Endothelial cell (in vitro differentiated cells): ENCODE results near the gene SURF1. TPM values are rescaled to one million over a fixed set of nuclear protein-coding genes. Genes with fewer than 3 reads are reported as not detected.
"Not testable (repeated sequence)": the region's sequence is repeated elsewhere in the genome, so short reads cannot be mapped to it uniquely, and the experiment has no call there.

Experiments
- DNase-seq: peaks from one replicate; pipeline ENCODE4 v3.0.0; 2021; ENCODE audit warnings: low spot score
- H3K27ac Mint-ChIP-seq: one replicate; pipeline ENCODE4 v1.8.0; 2021; ENCODE audit warnings: mixed read lengths, inconsistent platforms; ENCODE audit not compliant: unreplicated experiment
- H3K27me3 Mint-ChIP-seq: one replicate; pipeline ENCODE4 v1.8.0; 2021; ENCODE audit warnings: mild to moderate bottlenecking, moderate library complexity, mixed read lengths, inconsistent platforms; ENCODE audit not compliant: unreplicated experiment
- H3K36me3 Mint-ChIP-seq: one replicate; pipeline ENCODE4 v1.8.0; 2021; ENCODE audit warnings: mild to moderate bottlenecking, low read depth, mixed read lengths, inconsistent platforms; ENCODE audit not compliant: unreplicated experiment
- H3K4me1 Mint-ChIP-seq: one replicate; pipeline ENCODE4 v1.8.0; 2021; ENCODE audit warnings: mild to moderate bottlenecking, mixed read lengths, inconsistent platforms; ENCODE audit not compliant: unreplicated experiment
- H3K4me3 Mint-ChIP-seq: one replicate; pipeline ENCODE4 v1.8.0; 2021; ENCODE audit warnings: mild to moderate bottlenecking, mixed read lengths, inconsistent platforms; ENCODE audit not compliant: unreplicated experiment
- H3K9me3 Mint-ChIP-seq: one replicate; pipeline ENCODE4 v1.8.0; 2021; ENCODE audit warnings: mixed read lengths, inconsistent platforms; ENCODE audit not compliant: unreplicated experiment
- total RNA-seq: library from RNA; stranded (reverse); fragmentation: NEBNext Ultra II Directional; extraction: Animal tissue kit (Norgen Biotek cat#: 25700); gene quantifications from one replicate; pipeline ENCODE4 v1.2.1, GENCODE V29; 2021; ENCODE audit not compliant: unreplicated experiment
- TF ChIP-seq, protein P1 (sequence below): fragments of 200-600 bp; sonication (generic); IDR thresholded peaks from one replicate; pipeline ENCODE4 v1.5.0; 2021; ENCODE audit warnings: antibody characterized with exemption; ENCODE audit not compliant: unreplicated experiment

The SURF1 gene
- total RNA-seq, 1 donor from 2014 or later, result 36.2 TPM

DNA sequence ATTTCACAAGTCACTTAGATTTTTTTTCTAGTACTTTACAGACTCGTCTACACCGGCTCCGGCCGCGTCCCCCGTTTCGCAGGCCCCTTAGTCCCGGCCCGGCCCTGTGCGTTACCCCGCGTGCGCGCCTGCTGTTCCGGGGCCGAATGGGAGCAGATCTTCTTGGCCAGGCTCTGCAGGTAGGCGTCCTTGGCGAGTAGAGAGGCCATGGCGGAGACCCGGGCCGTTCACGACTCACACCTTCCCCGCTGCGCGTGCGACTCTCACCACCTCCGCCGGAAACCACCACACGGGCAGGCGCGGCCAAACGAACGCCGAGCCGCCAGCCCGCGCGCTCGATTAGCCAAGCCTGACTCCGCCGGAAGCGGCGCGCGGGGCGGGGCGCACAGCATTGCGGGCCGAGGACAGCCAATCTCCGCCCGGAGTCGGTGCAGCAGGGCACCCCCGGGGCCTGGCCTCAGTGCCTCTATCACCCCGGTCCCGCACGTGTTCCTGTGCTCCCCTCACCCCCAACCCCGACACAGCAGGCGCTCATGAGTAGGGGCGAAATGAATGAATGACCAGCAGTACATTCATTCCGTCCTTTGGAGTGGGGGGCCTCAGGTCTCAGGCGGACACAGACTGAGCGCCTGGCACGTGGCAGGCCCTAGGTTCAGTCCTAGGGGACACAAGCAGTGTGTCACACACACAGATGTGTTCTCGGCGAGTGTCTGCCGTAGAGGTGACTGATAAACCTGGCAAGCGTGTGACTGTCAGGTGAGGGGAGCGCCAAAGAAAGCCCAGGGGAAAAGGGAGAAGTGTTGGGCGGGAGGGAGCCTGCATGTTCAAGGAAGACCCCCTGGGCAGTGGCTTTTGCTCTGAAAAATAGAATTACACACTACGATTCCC is 20.1 kb downstream of the SURF1 start, which contains the start of gene SURF6:
TSS of gene SURF6 (minus strand) at position 265 of the 888 bp plus-strand sequence. CDS start at position 209, 56 bp downstream.
- Mint-ChIP-seq H3K27ac (peak within 1 kb of the TSS; percentile 82), H3K4me1 (peaks cover 20% of the 10 kb centered on the region), H3K9me3 (no peaks in the 10 kb centered on the region), H3K4me3 (peak within 1 kb of the TSS; percentile 98), H3K27me3 (peaks cover 6% of the 10 kb centered on the region), H3K36me3 (peaks cover 34% of the 10 kb centered on the region)
- peak; percentile 89 for DNase-seq
- TF ChIP-seq, protein P1, sequence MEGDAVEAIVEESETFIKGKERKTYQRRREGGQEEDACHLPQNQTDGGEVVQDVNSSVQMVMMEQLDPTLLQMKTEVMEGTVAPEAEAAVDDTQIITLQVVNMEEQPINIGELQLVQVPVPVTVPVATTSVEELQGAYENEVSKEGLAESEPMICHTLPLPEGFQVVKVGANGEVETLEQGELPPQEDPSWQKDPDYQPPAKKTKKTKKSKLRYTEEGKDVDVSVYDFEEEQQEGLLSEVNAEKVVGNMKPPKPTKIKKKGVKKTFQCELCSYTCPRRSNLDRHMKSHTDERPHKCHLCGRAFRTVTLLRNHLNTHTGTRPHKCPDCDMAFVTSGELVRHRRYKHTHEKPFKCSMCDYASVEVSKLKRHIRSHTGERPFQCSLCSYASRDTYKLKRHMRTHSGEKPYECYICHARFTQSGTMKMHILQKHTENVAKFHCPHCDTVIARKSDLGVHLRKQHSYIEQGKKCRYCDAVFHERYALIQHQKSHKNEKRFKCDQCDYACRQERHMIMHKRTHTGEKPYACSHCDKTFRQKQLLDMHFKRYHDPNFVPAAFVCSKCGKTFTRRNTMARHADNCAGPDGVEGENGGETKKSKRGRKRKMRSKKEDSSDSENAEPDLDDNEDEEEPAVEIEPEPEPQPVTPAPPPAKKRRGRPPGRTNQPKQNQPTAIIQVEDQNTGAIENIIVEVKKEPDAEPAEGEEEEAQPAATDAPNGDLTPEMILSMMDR, result no peak

DNA sequence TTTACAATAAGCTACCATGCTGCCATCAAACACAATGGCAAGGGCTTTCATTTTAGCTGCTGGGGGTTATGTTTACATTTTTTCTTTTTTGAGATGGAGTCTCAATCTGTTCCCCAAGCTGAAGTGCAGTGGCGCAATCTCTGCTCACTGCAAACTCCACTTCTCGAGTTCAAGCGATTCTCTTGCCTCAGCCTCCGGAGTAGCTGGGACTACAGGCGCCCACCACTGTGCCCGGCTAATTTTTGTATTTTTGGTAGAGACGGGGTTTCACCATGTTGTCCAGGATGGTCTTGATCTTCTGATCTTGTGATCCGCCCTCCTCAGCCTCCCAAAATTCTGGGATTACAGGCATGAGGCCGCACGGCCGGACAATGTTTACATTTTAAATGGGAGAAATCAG is 21.4 kb downstream of the SURF1 start:
- H3K4me3 Mint-ChIP-seq, result peak overlapping the region; percentile 98
- H3K4me1 Mint-ChIP-seq, result peaks cover 17% of the 10 kb centered on the region
- not testable (repeated sequence) for H3K27me3 Mint-ChIP-seq, H3K27ac Mint-ChIP-seq, H3K9me3 Mint-ChIP-seq, DNase-seq
- peaks cover 34% of the 10 kb centered on the region for H3K36me3 Mint-ChIP-seq

DNA sequence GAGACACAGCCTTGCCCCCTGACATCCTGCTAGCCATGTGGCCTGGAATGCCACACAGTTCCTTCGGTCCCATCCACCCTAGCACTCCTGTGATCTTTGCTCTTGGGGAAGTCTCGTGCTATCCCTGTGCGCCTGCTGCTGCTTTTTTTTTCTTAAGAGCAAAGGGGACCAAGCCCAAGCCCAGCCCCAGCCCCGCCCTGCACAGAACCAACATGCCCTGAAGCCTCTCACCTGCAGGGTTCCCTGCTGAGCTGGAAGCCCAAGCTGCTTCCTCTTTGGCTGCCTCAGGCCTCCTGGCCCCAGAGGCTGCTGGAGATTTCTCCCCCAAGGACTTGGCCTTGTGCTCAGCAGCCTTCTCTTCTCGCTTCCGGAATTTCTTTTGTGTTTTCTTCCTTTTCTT is 22.1 kb downstream of the SURF1 start:
- TF ChIP-seq, protein P1, result no peak
- Mint-ChIP-seq H3K36me3 (peaks cover 34% of the 10 kb centered on the region), H3K27me3 (peaks cover 4% of the 10 kb centered on the region), H3K4me3 (no peak overlapping the region), H3K27ac (no peak overlapping the region), H3K9me3 (no peaks in the 10 kb centered on the region), H3K4me1 (peaks cover 17% of the 10 kb centered on the region)
- DNase-seq, result no peak

DNA sequence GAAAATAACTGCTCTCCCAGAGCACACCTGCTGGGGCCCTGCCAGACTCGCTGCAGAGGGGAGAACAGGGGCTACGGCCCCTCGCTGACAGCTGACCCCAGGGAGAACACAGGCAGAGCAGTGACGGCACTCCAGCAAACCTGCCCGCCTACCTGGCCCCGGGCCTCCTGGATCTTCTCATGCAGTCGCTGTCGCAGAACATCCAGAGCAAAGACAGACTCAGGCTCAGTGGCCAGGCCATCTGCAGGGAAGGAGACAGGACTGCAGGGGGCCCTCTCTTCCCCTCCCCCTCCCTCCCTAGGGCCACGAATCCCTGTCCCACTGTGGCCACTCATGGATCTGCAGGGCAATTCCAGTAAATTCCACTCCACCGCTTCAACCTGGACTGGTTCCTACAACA is 22.7 kb downstream of the SURF1 start:
- Mint-ChIP-seq H3K9me3 (no peaks in the 10 kb centered on the region), H3K27ac (no peak overlapping the region), H3K27me3 (no peaks in the 10 kb centered on the region), H3K4me1 (peaks cover 17% of the 10 kb centered on the region), H3K36me3 (peaks cover 29% of the 10 kb centered on the region), H3K4me3 (peak overlapping the region; percentile 59)
- TF ChIP-seq, protein P1, result no peak
- DNase-seq, result no peak

DNA sequence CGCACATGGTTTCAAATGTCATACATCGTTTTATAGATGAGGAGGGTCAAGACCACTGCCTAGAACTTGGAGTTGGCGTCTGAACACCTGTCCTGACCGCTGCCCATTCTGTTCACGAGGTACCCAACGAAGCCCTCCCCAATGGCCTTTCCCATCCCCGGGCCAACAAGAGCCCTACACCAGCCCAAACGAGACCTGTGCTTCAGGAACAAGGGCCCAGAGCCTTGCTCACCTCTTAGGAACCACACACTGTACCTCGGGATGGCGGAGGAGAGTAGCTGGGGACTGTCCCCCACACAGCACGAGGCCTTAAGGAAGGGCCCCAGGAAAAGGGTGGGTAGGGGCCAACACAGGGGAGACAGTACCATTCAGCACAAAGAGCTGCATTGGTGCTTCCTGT is 23.3 kb downstream of the SURF1 start:
- no peak overlapping the region for H3K27ac Mint-ChIP-seq
- no peak for DNase-seq
- no peaks in the 10 kb centered on the region for H3K27me3 Mint-ChIP-seq
- peaks cover 17% of the 10 kb centered on the region for H3K4me1 Mint-ChIP-seq
- no peak overlapping the region for H3K4me3 Mint-ChIP-seq
- H3K9me3 Mint-ChIP-seq, result no peaks in the 10 kb centered on the region
- H3K36me3 Mint-ChIP-seq, result peaks cover 29% of the 10 kb centered on the region
- TF ChIP-seq, protein P1, result no peak
